Prostate gland (tissue), 2 donors: ENCODE measurements around the gene HMX1. TPM values are rescaled to one million over a fixed set of nuclear protein-coding genes. Genes with fewer than 3 reads are reported as not detected.

Source experiments
- DNase-seq: peaks from one replicate; pipeline ENCODE4 v3.0.0-alpha.2; 2019; ENCODE audit warnings: low spot score
- H3K27ac ChIP-seq, 2 donors: fragments of 200-600 bp; sonication (generic); 2 replicates each; pipeline ENCODE4 v1.5.1; 2017 to 2019
- H3K27me3 ChIP-seq: fragments of 200-600 bp; sonication (generic); replicated peaks from 2 replicates; pipeline ENCODE4 v1.5.1; 2019; ENCODE audit not compliant: insufficient read depth
- H3K36me3 ChIP-seq, 2 donors: fragments of 200-600 bp; sonication (generic); 1 replicate in 1 of 2; 2 replicates in 1 of 2; pipeline versions ENCODE4 v1.5.1 to v1.8.1; 2017 to 2019
- H3K4me1 ChIP-seq: fragments of 200-600 bp; sonication (generic); replicated peaks from 2 replicates; pipeline ENCODE4 v1.5.1; 2019
- H3K4me3 ChIP-seq, 2 donors: fragments of 200-600 bp; sonication (generic); 2 replicates each; pipeline ENCODE4 v1.5.1; 2017 to 2019
- H3K9me3 ChIP-seq: fragments of 200-600 bp; sonication (generic); 2 replicates; pipeline ENCODE4 v1.5.1; 2017
- CTCF ChIP-seq, 4 experiments: fragments of 200-600 bp in 2 of 4; fragments of 450-650 bp in 2 of 4; sonication (generic) in 2 of 4; IDR thresholded peaks; 1 replicate in 3 of 4; 2 replicates in 1 of 4; pipeline ENCODE4 v1.5.1; 2016 to 2019; ENCODE audit warnings: antibody characterized with exemption in 4 of 4, mild to moderate bottlenecking in 2 of 4, moderate library complexity in 2 of 4
- POLR2A ChIP-seq: fragments of 450-650 bp; IDR thresholded peaks from one replicate; pipeline ENCODE4 v1.6.1; 2016; ENCODE audit warnings: antibody characterized with exemption, mild to moderate bottlenecking
- POLR2AphosphoS5 ChIP-seq: sonication (generic); formaldehyde crosslinking; IDR thresholded peaks from one replicate; pipeline ENCODE4 v1.6.1; 2017; ENCODE audit warnings: antibody characterized with exemption
- WGBS: methylation state at CpG from one replicate; pipeline ENCODE4 v1.1.5; 2018; 5-methylcytosine and 5-hydroxymethylcytosine counted together
- intact Hi-C: fragments of 100-400 bp; cut with DNase I; formaldehyde crosslinking; loops from one replicate; pipeline ENCODE4 v1.14.2; 2022
- total RNA-seq, 2 donors: library from RNA; depleted of rRNA; stranded (reverse); fragments of >200 nt; gene quantifications; one replicate each; pipeline ENCODE4 v1.1.0, GENCODE V29; 2016

The HMX1 gene
- total RNA-seq, 2 donors from 2014 or later, result 5.3 TPM; not detected in 1

DNA sequence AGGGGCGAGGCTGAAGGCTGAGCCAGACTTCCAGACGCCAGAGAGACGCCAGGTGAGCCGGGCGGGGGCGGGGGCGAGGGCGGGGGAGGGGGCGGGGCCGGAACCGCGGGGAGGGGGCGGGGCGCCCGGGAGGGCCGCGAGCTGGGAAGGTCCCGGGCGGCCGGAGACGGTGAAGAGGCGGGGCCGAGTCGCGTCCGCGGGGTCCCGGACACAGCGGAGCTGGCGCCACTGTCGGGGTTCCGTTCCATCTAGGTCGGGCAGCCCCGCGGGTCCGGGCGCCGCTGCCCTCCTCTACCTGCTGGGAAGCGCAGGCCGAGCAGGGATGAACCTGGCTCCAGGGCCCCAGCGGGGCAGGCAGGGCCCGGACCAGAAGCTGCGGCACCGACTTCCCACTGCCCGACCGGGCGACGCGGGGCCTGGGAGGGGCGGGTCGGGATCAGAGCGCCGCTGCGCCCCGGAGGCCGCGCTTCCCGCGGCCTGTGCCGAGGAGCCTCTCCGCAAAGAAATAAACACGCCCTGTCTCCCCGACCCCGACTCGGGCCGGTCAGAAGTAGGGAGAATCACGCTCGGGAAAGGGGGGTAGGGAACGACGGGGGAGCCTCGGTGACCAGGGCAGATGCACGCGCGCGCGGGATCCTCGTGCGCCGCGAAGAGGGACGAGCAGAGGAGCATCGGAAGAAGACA lies 10.6 kb downstream of the HMX1 start:
- Histone ChIP-seq H3K4me3 (peak overlapping the region in 1 of 2 donors; percentile 20), H3K4me1 (no peaks in the 10 kb centered on the region), H3K27ac (no peak overlapping the region), H3K9me3 (no peaks in the 10 kb centered on the region), H3K27me3 (peaks cover 64% of the 10 kb centered on the region), H3K36me3 (no peaks in the 10 kb centered on the region)
- TF ChIP-seq POLR2AphosphoS5 (no peak), POLR2A (no peak), CTCF (IDR thresholded peaks at IDR 0.05) (no peak)
- 1% methylated on average over 75 of the region's 82 CpGs for WGBS
- intact Hi-C loops, result no loop called here
- no peak for DNase-seq

DNA sequence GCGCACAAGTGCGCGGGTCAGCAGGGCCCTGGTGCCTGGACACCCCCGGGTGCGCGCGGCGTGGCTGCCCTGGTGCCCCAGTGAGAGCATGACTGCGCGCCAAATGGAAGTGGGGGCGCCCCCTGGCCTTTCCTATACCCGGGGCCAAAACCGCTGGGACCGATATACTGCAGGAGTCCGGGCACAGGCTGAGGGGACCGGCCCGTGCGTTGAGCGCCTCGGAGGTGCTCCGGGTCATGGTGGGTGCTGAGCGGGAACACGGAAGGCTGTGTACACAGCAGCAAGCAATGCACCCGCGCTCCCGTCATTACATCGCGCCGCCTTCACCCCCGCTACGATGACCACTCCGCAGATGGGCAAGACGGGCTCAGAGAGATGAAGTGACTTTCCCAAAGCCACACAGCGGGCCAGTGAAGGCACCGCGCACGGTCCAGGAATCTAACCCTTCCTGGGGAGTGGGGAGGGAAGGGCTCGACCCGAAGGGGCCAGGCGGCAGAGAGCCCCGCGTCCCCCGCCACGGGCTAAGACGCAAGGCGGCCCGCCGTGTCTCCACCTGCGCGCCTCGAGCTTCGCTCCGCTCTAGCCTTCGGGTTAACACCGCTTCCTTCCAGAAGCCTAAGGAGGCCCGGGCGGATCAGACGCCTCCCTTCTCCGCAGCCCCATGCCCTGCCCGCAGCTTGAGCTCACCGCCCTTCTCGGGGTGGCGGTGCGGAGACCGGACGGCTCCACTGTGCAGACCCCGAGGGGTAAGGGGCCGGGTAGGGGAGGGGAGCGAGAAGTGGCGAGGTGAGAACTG lies 11.3 kb downstream of the HMX1 start:
- peak overlapping the region in 1 of 2 donors; percentile 20 for H3K4me3 ChIP-seq
- no peaks in the 10 kb centered on the region for H3K36me3 ChIP-seq
- H3K27me3 ChIP-seq, result peaks cover 67% of the 10 kb centered on the region
- TF ChIP-seq POLR2AphosphoS5, result no peak
- no peak for TF ChIP-seq CTCF (IDR thresholded peaks at IDR 0.05)
- H3K27ac ChIP-seq, result no peak overlapping the region
- no peaks in the 10 kb centered on the region for H3K4me1 ChIP-seq
- WGBS, result 3% methylated on average over 54 of the region's 70 CpGs
- intact Hi-C loops, result no loop called here
- DNase-seq, result no peak
- no peaks in the 10 kb centered on the region for H3K9me3 ChIP-seq

GRCh38 chr4:8859550-8860095 lies 12.0 kb downstream of the HMX1 start:
- Histone ChIP-seq H3K4me1 (no peaks in the 10 kb centered on the region), H3K27me3 (peaks cover 64% of the 10 kb centered on the region), H3K9me3 (no peaks in the 10 kb centered on the region), H3K36me3 (no peaks in the 10 kb centered on the region), H3K27ac (no peak overlapping the region), H3K4me3 (no peak overlapping the region)
- WGBS, result 2% methylated on average over 25 of the region's 38 CpGs
- DNase-seq, result no peak
- no peak for TF ChIP-seq POLR2AphosphoS5
- no peak for TF ChIP-seq CTCF (IDR thresholded peaks at IDR 0.05)
- no peak for TF ChIP-seq POLR2A
- intact Hi-C loops, result no loop called here

- no peaks in the 10 kb centered on the region for H3K9me3 ChIP-seq
- intact Hi-C loops, result no loop called here
- DNase-seq, result no peak
- TF ChIP-seq POLR2A (no peak), CTCF (IDR thresholded peaks at IDR 0.05) (no peak), POLR2AphosphoS5 (no peak)
- WGBS, result 5% methylated on average over 17 of the region's 19 CpGs
- no peak overlapping the region for H3K4me3 ChIP-seq
- H3K27ac ChIP-seq, result no peak overlapping the region
- no peaks in the 10 kb centered on the region for H3K4me1 ChIP-seq
- peaks cover 58% of the 10 kb centered on the region for H3K27me3 ChIP-seq
- no peaks in the 10 kb centered on the region for H3K36me3 ChIP-seq
Observed at GRCh38 chr4:8858701-8859210, 12.9 kb downstream of the HMX1 start.
